Measurements from ENCODE around the gene COP1.

Gene COP1

DNA sequence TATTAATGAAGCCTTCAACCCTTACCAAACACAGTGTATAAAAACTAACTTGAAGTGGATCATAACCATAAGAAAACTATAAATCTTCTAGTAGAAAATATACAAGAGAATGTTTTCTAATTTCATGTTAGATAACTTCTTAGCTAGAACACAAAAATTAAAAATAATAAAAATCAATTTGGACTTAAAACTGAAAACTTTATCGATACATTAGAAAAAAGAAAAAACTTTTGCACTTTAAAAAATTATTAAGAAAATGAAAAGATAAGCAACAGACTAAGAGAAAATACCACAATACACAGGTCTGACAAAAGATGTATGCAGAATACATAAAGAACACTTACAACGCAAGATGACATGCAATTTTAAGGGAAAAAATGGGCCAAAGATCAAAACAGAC, 8.7 kb downstream of the COP1 start:
- FAIRE-seq = peak; percentile 43

DNA sequence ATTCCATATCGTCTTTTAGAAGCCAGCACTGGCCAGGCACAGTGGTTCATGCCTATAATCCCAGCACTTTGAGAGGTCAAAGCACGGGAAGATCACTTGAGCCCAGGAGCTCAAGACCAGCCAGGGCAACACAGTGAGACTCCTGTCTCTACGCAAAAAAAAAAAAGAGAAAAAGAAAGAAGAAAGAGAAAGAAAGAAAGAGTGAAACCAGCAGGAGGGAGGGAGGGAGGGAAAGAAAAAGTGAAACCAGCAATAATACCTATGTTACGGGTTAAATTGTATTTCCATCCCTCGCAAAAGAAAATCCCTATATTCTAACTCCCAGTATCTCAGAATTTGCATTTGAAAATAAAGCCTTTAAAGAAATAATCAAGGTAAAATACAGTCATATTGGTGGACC, 10.4 kb downstream of the COP1 start:
- FAIRE-seq = no peak

DNA sequence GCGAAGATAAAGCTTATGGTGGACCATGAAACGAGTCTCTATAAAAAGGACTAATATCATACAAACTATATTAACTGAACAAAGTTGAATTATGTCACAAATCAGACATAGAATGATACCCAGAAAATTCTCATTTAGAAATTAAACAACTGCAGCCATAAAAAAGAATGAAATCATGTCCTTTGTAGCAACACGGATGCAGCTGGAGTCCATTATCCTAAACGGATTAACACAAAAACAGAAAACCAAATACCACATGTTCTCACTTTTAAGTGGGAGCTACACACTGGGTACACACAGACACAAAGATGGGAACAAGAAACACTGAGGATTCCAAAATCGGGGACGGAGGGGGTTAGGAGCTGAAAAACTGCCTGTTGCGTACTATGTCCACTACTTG, 11.5 kb downstream of the COP1 start:
- FAIRE-seq = no peak

DNA sequence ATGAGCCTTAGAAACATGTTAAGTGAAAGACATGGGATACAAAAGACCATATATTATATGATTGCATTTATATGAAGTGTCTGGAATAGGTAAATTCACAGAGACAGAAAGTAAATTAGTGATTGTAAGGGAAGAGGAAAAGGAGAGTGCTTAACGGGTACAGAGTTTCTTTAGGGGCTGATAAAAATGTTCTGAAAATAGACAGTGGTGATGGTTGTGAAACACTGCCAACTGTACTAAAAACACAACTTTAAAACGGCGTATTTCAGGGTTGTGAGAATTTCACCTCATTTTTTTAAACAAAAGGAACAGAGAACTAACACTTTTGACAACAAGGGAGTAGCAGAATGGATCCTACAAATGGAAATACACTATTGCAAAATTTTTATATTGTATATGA, 13.4 kb downstream of the COP1 start:
- no peak for FAIRE-seq

DNA sequence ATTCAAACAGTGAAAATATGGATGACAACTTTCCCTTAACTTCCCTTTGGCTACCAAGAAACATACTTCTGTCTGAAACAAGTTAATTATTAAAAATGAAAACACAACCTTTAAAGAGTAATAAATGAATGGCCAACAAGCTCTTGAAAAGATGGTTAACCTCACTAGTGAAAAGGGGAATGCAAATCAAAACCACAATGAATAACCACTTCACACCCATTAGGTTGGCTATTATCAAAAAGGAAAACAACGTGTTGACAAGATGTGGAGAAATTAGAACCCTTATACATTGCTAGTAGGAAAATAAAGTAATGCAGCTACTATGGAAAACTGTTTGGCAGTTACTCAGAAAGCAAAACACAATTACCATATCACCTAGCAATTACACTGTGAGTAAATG, 14.1 kb downstream of the COP1 start:
- peak; percentile 36 for FAIRE-seq

DNA sequence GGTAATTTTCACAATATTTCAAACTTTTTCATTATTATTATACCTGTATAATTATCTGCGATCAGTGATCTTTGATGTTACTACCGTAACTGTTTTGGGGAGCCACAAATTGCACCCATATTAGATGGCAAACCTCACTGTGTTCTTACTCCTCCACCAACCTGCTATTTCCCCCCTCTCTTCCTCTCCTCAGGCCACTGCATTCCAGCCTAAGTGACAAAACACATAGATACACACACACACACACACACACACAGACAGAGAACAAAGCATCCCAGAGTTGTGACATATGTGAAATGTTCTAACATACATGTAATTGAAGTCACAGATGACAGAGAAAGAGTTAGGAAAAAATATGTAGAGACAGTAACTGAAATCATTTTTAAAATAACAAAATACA, 18.5 kb downstream of the COP1 start:
- FAIRE-seq = no peak

DNA sequence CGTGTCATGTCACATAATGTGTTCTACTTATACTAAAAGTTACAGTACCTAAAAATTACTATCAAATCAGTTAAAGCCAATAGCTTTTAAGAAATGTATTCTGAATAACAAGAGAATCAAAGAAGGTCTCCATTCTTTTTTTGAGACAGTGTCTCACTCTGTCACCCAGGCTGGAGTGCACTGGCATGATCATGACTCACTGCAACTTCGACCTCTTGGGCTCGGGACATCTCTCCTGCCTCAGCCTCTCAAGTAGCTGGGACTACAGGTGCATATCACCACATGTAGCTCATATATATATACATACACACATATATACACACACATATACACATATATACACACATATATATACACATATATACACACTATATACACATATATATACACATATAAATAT, 20.1 kb downstream of the COP1 start:
- FAIRE-seq = no peak

DNA sequence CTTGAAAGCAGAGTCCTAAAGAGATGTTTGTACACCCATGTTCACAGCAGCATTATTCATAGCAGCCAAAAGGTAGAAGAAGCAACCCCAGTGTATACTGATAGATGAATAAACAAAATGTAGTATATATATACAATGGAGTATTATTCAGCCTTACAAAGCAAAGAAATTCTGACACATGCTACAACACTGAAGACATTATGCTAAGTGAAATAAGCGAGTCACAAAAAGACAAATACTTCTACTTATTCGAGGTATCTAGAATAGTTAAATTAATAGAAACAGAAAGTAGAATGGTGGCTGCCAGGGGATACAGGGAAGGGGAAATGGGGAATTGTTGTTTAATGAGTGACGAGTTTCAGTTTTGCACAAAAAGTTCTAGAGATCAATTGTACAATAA, 23.5 kb downstream of the COP1 start:
- FAIRE-seq = no peak

DNA sequence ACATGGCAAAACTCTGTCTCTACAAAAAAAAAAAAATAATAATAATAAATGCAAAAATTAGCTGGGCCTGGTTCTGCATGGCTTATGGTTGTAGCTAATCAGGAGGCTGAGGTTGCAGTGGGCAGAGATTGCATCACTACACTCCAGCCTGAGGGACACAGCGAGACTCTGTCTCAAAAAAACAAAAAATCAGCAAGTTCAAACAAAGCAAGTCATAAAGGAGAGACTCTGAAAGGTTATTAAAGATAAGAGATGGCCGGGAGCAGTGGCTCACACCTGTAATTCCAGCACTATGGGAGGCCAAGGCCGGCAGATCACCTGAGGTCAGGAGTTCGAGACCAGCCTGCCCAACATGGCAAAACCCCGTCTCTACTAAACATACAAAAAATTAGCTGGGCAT, 28.8 kb downstream of the COP1 start:
- no peak for FAIRE-seq

DNA sequence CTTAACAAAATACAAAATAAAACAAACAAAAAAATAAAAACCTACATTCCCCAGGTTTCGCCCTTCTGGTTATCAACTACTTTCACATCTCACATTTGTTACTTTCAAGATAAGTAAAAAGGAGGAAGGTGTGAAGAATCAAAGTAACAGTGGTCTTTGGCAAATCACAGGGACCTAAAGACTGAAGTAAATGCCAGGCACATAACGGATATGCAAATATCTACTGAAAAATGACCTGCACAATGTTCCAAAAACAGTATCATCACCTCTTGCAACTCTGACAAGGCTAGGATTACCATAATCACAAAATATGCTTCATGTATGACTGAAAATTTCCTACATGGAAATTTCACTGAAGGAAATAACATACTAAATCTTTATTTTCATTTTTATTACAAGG, 29.3 kb downstream of the COP1 start:
- FAIRE-seq = no peak

DNA sequence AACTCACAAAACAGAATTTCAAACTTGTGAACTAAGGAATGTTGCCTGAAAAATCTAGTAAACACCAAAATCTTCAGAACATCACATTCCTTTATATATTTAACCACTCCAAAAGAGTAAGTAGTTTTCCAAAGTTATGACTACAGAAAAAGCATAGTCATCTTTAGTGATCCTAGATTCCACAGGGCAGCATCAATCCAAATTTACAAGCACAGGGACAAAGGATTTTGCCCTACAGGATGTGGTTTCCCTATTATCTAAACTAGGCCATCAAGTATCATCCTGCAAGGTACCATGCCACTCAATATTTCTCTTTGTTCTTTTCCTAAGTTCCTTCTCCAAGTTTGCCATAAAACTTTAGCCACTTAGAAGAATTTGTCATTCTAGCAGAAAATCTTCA, 33.0 kb downstream of the COP1 start:
- no peak for FAIRE-seq

DNA sequence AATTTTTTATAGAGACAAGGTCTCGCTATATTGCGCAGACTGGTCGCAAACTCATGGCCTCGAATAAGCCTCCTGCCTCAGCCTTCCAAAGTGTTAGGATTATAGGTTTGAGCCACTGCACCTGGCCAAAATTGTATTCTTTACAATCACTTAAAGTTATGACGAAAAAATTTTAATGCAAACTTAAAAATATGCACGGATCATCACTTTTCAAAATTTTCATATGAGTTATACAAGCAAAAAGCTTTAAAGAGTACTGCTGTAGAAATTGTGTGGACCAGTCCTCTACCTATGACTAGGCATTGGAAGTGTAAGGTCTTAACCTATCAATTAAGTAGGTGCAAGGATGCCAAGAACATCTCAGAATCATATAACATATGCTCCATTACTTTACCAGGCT, 34.9 kb downstream of the COP1 start:
- no peak for FAIRE-seq

DNA sequence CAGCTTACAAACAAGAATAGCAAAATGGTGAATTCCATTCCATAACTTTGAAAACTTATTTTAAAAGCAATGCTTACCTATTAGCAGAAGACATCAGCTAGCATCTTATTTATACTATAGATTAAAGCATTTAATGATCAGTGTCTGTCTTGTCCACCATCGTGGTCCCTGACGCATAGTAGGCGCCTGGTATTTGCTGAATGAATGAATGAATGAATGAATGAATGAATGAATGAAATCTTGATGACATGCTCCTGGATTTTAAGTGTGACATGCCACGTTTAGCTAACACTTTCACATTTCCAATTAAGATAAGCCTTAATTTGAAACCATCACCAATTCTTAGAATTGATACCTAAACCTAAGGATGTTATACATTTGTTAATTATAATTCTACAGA, 39.9 kb downstream of the COP1 start:
- FAIRE-seq = no peak

DNA sequence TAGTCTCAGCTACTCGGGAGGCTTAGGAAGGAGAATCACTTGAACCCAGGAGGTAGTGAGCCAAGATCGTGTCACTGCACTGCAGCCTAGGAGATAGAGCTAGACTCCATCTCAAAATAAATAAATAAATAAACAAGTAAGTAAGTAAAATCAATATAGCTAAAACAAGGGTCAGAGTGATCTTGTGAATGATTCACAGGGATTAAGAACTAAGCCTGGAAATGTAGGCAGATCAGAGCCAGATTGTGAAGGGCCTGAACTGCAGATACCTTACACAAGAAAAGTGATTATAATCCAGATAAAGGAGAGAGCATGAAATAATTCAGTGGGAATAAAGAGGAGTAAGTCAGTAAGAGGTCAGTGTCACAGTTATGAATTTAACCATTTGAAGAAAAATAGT, 41.5 kb downstream of the COP1 start:
- no peak for FAIRE-seq

DNA sequence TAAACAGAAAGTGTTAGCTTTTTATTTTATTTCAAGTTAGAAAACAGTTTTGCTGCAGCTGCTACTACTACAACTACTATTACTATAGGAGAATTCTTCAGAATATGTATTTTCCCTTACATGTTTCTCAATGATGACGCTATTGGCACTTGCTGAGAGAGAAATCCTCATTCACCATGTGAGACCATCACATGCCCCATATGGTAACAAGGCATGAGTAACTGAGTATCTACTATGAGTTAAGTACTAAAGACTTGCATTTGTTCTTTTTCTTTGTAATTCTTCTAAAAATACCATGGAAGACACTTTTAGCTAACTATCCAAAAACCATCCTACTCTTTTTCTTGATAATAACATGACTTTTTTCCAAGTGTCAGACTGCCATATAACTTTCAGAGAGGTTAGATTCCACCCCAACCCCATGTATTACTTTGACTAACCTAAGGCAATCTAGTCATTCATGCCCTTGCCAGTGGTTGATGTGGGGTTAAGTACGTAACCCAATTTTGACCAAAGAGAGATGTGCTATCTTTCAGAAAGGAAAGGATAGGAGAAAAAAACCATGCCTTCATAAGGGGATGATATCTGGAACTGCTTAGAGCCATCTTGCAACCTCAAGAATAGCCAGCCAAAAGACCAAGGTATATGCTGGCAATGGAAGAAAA, 42.9 kb downstream of the COP1 start:
- no peak for FAIRE-seq

DNA sequence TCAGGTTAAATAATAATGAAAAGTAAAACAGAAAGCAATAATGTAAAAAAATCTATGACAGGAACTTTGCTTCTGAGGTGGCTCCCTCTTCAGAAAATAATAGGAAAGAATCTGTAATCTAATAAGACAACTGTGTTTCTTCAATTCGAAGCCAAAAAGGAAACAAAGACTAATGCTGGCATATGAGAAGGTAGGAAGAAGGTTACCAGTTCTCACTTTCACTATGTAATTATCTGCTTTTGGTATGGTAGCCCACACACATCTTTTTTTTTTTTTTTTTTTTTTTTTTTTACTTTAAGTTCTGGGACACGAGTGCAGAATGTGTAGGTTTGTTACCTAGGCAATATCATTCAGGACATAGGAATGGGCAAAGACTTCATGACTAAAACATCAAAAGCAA, 47.1 kb downstream of the COP1 start:
- no peak for FAIRE-seq

DNA sequence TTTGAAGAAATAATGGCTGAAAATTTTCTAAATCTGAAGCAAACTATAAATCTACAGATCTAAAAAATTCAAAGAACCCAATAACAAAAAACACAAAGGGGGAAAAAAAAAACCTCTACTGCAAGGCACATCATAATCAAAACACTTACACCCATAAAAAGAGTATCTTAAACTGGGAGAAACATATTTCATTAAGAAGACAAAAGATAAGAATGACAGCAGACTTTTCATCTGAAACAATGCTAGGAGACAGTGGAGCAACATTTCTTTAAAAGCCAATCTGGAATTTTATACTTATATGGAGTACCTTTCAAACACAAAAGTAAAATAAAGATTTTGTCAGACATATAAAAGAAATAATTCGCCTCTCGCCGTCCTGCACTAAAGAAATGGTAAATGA, 49.1 kb downstream of the COP1 start:
- no peak for FAIRE-seq

DNA sequence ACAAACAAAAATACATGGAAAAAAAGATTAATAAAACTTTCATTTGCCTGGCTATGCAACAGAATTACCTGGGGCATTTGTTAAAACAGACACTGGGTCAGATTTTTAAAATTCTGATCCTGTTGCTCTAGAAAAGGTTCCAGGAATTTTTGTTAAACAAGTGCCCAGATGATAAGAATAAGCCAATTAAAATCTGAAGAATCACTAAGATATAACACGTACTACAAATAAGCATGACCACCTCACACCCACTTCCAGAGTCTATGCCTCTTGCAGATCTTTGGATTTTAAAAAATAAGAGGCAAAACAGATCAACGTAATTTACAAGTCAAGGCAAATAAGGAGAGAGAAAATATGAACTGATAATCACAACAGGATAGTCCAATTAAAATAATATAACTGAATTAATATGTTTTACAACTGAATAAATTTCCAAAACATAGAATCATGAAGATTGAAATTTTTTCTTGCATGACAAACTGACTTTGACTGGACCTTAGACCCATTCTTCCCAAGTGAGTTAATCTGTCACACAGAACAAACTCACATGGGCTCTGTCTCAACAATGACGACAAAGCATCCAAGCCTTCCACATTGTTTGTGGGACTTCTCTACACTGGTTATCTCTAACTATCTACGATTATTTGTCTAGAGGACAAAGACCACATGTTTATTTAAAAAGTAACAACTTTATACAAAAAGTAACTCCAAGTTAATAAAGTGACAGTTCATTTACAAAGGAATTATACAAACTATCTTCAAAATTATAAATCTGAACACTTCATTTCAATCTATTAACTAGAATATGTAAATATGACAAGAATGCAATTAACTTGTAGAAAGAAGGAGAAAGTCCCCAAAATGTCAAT, 56.9 kb downstream of the COP1 start:
- FAIRE-seq = peak; percentile 68

DNA sequence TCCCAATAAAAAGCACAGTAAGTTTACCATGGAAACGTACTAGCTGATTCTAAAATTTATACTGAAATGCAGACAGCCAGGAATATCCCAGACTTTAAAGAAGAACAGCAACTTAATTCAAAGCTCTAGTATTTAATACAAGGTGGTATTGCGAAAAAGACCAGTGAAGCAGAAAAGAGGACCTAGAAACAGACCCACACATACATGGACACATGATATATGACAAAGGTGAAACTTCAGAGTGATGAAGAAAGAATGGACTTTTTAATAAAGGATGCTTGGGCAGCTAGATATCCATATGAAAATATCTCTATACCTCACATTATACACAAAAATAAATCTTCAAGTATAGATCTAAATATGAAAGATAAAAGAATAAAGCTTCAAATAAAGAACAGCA, 62.6 kb downstream of the COP1 start:
- no peak for FAIRE-seq

DNA sequence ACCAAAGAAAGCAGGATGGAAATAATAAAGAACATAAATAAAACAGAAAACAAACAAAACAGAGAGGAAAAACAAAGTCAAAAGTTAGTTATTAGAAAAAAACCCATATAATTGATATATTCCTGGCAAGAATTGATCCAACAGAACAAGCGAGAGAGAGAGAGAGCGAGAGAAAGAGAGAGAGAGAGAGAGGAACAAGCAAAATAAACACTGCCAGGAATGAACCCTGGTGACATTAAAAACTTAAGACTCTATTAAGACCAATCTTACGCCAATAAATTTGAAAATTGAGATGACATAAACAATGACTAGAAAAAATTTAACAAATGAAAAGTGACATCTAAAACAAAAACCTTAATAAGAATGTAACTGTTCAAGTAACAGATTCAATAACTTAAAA, 64.1 kb downstream of the COP1 start:
- no peak for FAIRE-seq

DNA sequence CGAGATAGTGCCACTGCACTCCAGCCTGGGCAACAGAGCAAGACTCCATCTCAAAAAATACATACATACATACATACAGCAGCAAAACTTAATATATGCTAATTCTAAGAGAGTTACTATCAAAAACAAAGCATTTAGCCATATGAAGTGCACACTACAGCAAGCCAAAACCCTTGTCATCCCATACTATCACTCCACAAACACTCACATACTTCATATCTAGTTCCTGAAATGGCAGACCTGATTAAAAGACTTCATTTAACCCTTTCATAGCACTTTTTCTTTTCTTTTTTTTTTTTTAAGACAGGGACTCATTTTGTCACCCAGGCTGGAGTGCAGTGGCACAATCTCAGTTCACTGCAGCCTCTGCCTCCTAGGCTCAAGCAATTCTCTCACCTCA, 65.6 kb downstream of the COP1 start:
- no peak for FAIRE-seq

DNA sequence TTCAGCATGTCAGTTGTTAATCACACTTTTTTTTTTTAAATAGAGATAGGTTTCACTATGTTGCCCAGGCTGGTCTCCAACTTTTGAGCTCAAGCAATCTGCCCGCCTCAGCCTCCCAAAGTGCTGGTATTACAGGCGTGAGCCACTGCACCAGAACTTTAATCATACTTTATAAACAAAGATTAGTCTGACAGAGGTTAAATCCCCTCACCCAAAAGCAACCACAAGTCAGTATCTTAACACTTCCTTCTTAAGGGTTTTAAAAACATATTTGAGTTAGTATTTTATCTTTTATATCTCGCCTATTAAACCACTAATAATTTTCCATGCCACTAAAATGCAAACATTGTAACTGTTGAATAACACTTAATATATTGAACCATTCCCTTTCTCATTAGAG, 70.2 kb downstream of the COP1 start:
- no peak for FAIRE-seq

DNA sequence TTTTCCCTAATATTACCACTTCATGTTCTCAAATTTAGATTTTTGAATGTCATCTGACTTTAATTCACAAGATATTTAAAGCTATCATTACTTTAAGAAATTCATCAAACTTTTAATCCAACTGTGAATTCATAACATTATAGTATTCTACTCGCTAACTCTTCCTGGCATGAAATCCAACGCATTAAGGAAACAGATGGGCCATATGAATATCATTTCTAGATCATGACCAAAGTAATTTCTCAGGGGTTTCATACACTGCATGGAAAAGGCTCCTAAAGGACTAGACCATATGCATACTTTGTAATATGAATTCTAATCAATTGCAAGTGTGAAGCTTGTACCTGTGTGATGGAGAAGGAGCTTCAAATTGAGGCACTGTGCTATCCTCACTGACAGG, 72.4 kb downstream of the COP1 start:
- peak; percentile 38 for FAIRE-seq

DNA sequence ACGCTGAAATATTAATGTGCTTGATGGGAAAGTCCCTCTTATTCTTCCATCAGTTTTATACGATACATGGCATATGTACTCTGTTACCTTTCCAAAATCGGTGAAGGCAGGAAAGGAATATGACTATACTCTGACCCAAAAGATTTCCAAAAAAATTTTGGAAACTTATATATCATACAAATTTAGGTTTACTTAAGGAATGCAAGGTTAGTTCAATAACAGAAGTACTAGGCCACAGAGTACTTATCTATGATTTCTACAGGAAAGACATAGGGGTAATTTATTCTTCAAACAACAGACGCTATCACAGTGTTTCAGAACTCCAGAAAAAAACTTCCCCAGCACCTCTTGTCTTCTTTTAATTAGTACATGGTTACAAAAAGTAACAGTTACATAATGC, 84.8 kb downstream of the COP1 start:
- FAIRE-seq = no peak

DNA sequence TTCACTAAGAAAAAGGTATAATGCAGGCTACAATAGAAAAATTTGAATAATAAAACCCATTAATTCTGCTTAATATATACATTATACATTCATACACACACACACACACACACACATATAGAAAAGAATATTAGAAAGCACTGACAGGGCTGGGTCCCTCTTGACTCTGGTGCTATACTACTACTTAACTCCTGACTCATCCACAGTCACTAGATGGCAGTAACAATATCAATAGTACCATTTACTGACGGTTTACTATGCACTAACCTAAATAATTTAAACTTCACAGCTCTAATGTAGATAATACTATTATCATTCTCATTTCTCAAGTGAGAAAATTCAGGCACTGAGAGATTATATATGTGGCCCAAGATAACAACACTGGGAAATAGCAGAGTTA, 87.5 kb downstream of the COP1 start:
- no peak for FAIRE-seq

Data from islet of Langerhans (tissue), 1 donor.